H9 (cell line): ENCODE data around the gene AGXT. TPM values are rescaled to one million over a fixed set of nuclear protein-coding genes. Genes with fewer than 3 reads are reported as not detected.

Experiments used
- DNase-seq: peaks from one replicate; pipeline ENCODE4 v3.0.0-alpha.2; 2017
- H2AFZ ChIP-seq: one replicate; pipeline ENCODE4 v1.6.1; 2013; ENCODE audit warnings: mild to moderate bottlenecking, low read length, control low read depth, moderate library complexity
- H2AK5ac ChIP-seq: 2 replicates; pipeline ENCODE4 v1.6.1; 2013; ENCODE audit warnings: low read length, control low read depth, mixed read lengths; ENCODE audit not compliant: insufficient read length
- H2BK120ac ChIP-seq: one replicate; pipeline ENCODE4 v1.6.1; 2013; ENCODE audit warnings: low read depth, mild to moderate bottlenecking, low read length, control low read depth, inconsistent platforms; ENCODE audit not compliant: poor library complexity, severe bottlenecking
- H2BK12ac ChIP-seq: 2 replicates; pipeline ENCODE4 v1.6.1; 2013; ENCODE audit warnings: low read length, control low read depth, mixed read lengths, low read depth; ENCODE audit not compliant: insufficient read length
- H2BK15ac ChIP-seq: 2 replicates; pipeline ENCODE4 v1.6.1; 2013; ENCODE audit warnings: low read depth, low read length, control low read depth
- H2BK20ac ChIP-seq: one replicate; pipeline ENCODE4 v1.6.1; 2013; ENCODE audit warnings: low read depth, mild to moderate bottlenecking, low read length, control low read depth, inconsistent platforms; ENCODE audit not compliant: poor library complexity, severe bottlenecking
- H2BK5ac ChIP-seq: 2 replicates; pipeline ENCODE4 v1.6.1; 2013; ENCODE audit warnings: low read length, control low read depth, mixed read lengths; ENCODE audit not compliant: insufficient read length
- H3K14ac ChIP-seq: 2 replicates; pipeline ENCODE4 v1.6.1; 2013; ENCODE audit warnings: low read length, control low read depth; ENCODE audit not compliant: insufficient read depth
- H3K18ac ChIP-seq: 2 replicates; pipeline ENCODE4 v1.6.1; 2013; ENCODE audit warnings: low read depth, mild to moderate bottlenecking, mixed read lengths, low read length, control low read depth; ENCODE audit not compliant: insufficient read length
- H3K23ac ChIP-seq: 2 replicates; pipeline ENCODE4 v1.6.1; 2013; ENCODE audit warnings: low read length, control low read depth, mixed read lengths, low read depth; ENCODE audit not compliant: insufficient read length
- H3K23me2 ChIP-seq: 2 replicates; pipeline ENCODE4 v1.6.1; 2013; ENCODE audit warnings: low read depth, mild to moderate bottlenecking, mixed read lengths, low read length, control low read depth; ENCODE audit not compliant: insufficient read length, poor library complexity, severe bottlenecking
- H3K27ac ChIP-seq: 2 replicates; pipeline ENCODE4 v1.5.1; 2013; ENCODE audit warnings: low read length, control low read depth, mixed read lengths, low read depth; ENCODE audit not compliant: insufficient read length
- H3K27me3 ChIP-seq: 2 replicates; pipeline ENCODE4 v1.6.1; 2013; ENCODE audit warnings: low read length, control low read depth, inconsistent platforms; ENCODE audit not compliant: insufficient read depth
- H3K4ac ChIP-seq: 2 replicates; pipeline ENCODE4 v1.6.1; 2013; ENCODE audit warnings: low read depth, mild to moderate bottlenecking, control low read depth, inconsistent platforms, low read length, moderate library complexity
- H3K4me1 ChIP-seq: 2 replicates; pipeline ENCODE4 v1.6.1; 2013; ENCODE audit warnings: low read length, control low read depth, inconsistent platforms; ENCODE audit not compliant: insufficient read depth
- H3K4me2 ChIP-seq: 2 replicates; pipeline ENCODE4 v1.6.1; 2013; ENCODE audit warnings: low read length, control low read depth, mixed read lengths; ENCODE audit not compliant: insufficient read length, insufficient read depth
- H3K56ac ChIP-seq: 2 replicates; pipeline ENCODE4 v1.6.1; 2013; ENCODE audit warnings: low read depth, mild to moderate bottlenecking, mixed read lengths, low read length, control low read depth; ENCODE audit not compliant: insufficient read length
- H3K79me1 ChIP-seq: 2 replicates; pipeline ENCODE4 v1.6.1; 2013; ENCODE audit warnings: low read depth, mild to moderate bottlenecking, moderate library complexity, low read length, control low read depth, inconsistent platforms; ENCODE audit not compliant: insufficient read depth, poor library complexity, severe bottlenecking
- H3K79me2 ChIP-seq: 2 replicates; pipeline ENCODE4 v1.6.1; 2013; ENCODE audit warnings: low read length, control low read depth, inconsistent platforms; ENCODE audit not compliant: insufficient read depth
- H3K9ac ChIP-seq: 2 replicates; pipeline ENCODE4 v1.6.1; 2013; ENCODE audit warnings: low read length, control low read depth, mixed read lengths; ENCODE audit not compliant: insufficient read length; ENCODE audit errors: extremely low read depth
- H3K9me3 ChIP-seq: one replicate; pipeline ENCODE4 v1.6.1; 2013; ENCODE audit warnings: low read depth, low read length, inconsistent platforms; ENCODE audit not compliant: control insufficient read depth
- H3T11ph ChIP-seq: one replicate; pipeline ENCODE4 v1.6.1; 2013; ENCODE audit warnings: mild to moderate bottlenecking, low read length, control low read depth, inconsistent platforms
- H4K20me1 ChIP-seq: one replicate; pipeline ENCODE4 v1.6.1; 2013; ENCODE audit not compliant: control insufficient read depth, insufficient read length, insufficient read depth
- H4K5ac ChIP-seq: 2 replicates; pipeline ENCODE4 v1.6.1; 2013; ENCODE audit warnings: low read depth, mild to moderate bottlenecking, mixed read lengths, low read length, control low read depth; ENCODE audit not compliant: insufficient read length
- H4K8ac ChIP-seq: replicated peaks from 2 replicates; pipeline ENCODE4 v1.6.1; 2013; ENCODE audit warnings: low read length, control low read depth, mixed read lengths, low read depth; ENCODE audit not compliant: insufficient read length
- H4K91ac ChIP-seq: 2 replicates; pipeline ENCODE4 v1.6.1; 2013; ENCODE audit warnings: low read depth, mild to moderate bottlenecking, moderate library complexity, mixed read lengths, low read length, control low read depth; ENCODE audit not compliant: insufficient read length
- H3K27ac Mint-ChIP-seq, 3 experiments: 2 replicates in 2 of 3; 3 replicates in 1 of 3; pipeline ENCODE4 v1.8.0; 2020 to 2021; ENCODE audit warnings: mixed read lengths in 3 of 3, mild to moderate bottlenecking in 1 of 3, moderate library complexity in 1 of 3
- H3K27me3 Mint-ChIP-seq: 2 replicates; pipeline ENCODE4 v1.8.0; 2021; ENCODE audit warnings: low read depth, mild to moderate bottlenecking, moderate library complexity, mixed read lengths
- H3K36me3 Mint-ChIP-seq, 3 experiments: 2 replicates in 2 of 3; 3 replicates in 1 of 3; pipeline ENCODE4 v1.8.0; 2020 to 2021; ENCODE audit warnings: low read depth in 3 of 3, mixed read lengths in 3 of 3; ENCODE audit not compliant: insufficient read depth in 1 of 3
- H3K4me1 Mint-ChIP-seq, 2 experiments: 2 replicates each; pipeline ENCODE4 v1.8.0; 2020; ENCODE audit warnings: mixed read lengths in 2 of 2
- H3K4me3 Mint-ChIP-seq, 2 experiments: 2 replicates in 1 of 2; 3 replicates in 1 of 2; pipeline ENCODE4 v1.8.0; 2020 to 2021; ENCODE audit warnings: mild to moderate bottlenecking in 2 of 2, mixed read lengths in 2 of 2, moderate library complexity in 1 of 2
- H3K9me3 Mint-ChIP-seq, 2 experiments: 2 replicates in 1 of 2; 3 replicates in 1 of 2; pipeline ENCODE4 v1.8.0; 2020; ENCODE audit warnings: mild to moderate bottlenecking in 2 of 2, mixed read lengths in 2 of 2, moderate library complexity in 1 of 2
- WGBS: extraction: QIAGEN DNeasy Blood & Tissue Kit; methylation state at CpG from one replicate; pipeline ENCODE4 v1.1.7; 2013; ENCODE audit warnings: missing lambda C conversion rate, low lambda C conversion rate, mixed read lengths; ENCODE audit not compliant: insufficient read length; ENCODE audit errors: extremely low coverage; 5-methylcytosine and 5-hydroxymethylcytosine counted together
- total RNA-seq: library from RNA; stranded (reverse); gene quantifications from 2 replicates; pipeline ENCODE4 v1.2.1, GENCODE V29; 2021
- TF ChIP-seq, protein P1 (sequence below): fragments of 200-600 bp; sonication (generic); conservative IDR thresholded peaks from 3 replicates; pipeline ENCODE4 v1.8.0; 2021; ENCODE audit warnings: antibody characterized with exemption, mild to moderate bottlenecking

The AGXT gene
- total RNA-seq, 1 experiment from 2014 or later: not detected

DNA sequence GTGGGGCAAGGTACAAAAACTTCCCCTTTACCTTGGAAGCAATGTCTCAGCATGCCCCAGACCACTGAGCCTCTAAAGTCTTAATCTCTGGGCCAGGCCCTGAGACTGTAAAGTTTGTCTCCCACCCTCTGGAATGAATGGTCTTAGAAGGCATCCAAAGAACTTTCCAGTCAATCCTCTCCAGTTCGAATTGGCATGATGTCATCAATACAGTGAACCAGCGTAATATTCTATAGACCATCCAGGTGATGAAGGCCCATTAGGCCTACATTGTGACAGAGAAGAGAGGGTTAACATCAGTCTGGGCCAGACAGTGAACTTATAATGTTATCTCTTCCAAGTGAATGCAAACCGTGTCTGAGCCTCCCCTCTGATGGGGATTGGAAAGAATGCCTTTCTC lies 16.1 kb downstream of the AGXT start:
- H2BK120ac ChIP-seq: no peak overlapping the region
- H4K20me1 ChIP-seq: no peaks in the 10 kb centered on the region
- H3K18ac ChIP-seq: no peak overlapping the region
- no peak overlapping the region for H3K27ac ChIP-seq
- H3K27me3 ChIP-seq: no peaks in the 10 kb centered on the region
- H3K9me3 ChIP-seq: no peaks in the 10 kb centered on the region
- no peak overlapping the region for H3K4me2 ChIP-seq
- no peaks in the 10 kb centered on the region for H3K79me2 ChIP-seq
- H2BK20ac ChIP-seq: no peak overlapping the region
- no peaks in the 10 kb centered on the region for H3K79me1 ChIP-seq
- H3K36me3 Mint-ChIP-seq: no peaks in the 10 kb centered on the region
- H2AFZ ChIP-seq: no peak overlapping the region
- no peak overlapping the region for H3K27ac Mint-ChIP-seq
- no peak for DNase-seq
- H2AK5ac ChIP-seq: no peak overlapping the region
- H3K14ac ChIP-seq: no peak overlapping the region
- H2BK5ac ChIP-seq: no peak overlapping the region
- H3K27me3 Mint-ChIP-seq: no peaks in the 10 kb centered on the region; the same call in 1 of the 2 replicates
- no peak overlapping the region for H2BK15ac ChIP-seq
- no CpG with 5 or more reads among the region's 3 CpGs for WGBS
- no peaks in the 10 kb centered on the region for H3K23me2 ChIP-seq
- H4K5ac ChIP-seq: no peak overlapping the region
- no peak overlapping the region for H3K9ac ChIP-seq
- H3T11ph ChIP-seq: no peak overlapping the region
- H3K4ac ChIP-seq: no peak overlapping the region
- H2BK12ac ChIP-seq: no peak overlapping the region
- peaks cover 4 to 6% of the 10 kb centered on the region in 2 experiments for H3K4me1 Mint-ChIP-seq
- TF ChIP-seq, protein P1, sequence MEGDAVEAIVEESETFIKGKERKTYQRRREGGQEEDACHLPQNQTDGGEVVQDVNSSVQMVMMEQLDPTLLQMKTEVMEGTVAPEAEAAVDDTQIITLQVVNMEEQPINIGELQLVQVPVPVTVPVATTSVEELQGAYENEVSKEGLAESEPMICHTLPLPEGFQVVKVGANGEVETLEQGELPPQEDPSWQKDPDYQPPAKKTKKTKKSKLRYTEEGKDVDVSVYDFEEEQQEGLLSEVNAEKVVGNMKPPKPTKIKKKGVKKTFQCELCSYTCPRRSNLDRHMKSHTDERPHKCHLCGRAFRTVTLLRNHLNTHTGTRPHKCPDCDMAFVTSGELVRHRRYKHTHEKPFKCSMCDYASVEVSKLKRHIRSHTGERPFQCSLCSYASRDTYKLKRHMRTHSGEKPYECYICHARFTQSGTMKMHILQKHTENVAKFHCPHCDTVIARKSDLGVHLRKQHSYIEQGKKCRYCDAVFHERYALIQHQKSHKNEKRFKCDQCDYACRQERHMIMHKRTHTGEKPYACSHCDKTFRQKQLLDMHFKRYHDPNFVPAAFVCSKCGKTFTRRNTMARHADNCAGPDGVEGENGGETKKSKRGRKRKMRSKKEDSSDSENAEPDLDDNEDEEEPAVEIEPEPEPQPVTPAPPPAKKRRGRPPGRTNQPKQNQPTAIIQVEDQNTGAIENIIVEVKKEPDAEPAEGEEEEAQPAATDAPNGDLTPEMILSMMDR: no peak
- no peaks in the 10 kb centered on the region for H3K4me1 ChIP-seq
- no peak overlapping the region for H4K91ac ChIP-seq
- no peaks in the 10 kb centered on the region for H3K9me3 Mint-ChIP-seq
- no peak overlapping the region for H3K23ac ChIP-seq
- H3K56ac ChIP-seq: no peak overlapping the region
- H4K8ac ChIP-seq: no peak overlapping the region
- H3K4me3 Mint-ChIP-seq: no peak overlapping the region
